Measurements from ENCODE around the gene NLGN4Y.

DNA sequence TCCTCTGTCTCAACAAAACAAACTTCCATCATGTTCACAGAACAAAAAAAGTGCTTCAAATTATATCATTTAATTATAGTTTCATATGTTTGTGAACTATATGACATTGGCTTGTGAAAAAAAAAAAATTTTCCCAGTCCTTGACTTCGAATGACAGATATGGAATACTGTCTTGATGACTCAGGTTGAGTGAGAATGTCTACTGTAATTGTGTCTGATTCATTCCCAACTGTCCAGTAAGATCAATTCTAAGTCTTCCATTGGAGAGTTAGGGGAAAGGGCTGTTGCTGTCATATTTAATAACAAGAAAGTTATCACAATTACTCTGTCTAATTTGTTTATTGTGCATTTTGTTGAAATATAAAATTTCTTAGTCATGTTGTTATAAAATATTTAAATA lies 34.1 kb upstream of the NLGN4Y start:
- TF ChIP-seq, protein P1, sequence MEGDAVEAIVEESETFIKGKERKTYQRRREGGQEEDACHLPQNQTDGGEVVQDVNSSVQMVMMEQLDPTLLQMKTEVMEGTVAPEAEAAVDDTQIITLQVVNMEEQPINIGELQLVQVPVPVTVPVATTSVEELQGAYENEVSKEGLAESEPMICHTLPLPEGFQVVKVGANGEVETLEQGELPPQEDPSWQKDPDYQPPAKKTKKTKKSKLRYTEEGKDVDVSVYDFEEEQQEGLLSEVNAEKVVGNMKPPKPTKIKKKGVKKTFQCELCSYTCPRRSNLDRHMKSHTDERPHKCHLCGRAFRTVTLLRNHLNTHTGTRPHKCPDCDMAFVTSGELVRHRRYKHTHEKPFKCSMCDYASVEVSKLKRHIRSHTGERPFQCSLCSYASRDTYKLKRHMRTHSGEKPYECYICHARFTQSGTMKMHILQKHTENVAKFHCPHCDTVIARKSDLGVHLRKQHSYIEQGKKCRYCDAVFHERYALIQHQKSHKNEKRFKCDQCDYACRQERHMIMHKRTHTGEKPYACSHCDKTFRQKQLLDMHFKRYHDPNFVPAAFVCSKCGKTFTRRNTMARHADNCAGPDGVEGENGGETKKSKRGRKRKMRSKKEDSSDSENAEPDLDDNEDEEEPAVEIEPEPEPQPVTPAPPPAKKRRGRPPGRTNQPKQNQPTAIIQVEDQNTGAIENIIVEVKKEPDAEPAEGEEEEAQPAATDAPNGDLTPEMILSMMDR (IDR thresholded peaks at IDR 0.05): no peak
- TF ChIP-seq POLR2A (IDR thresholded peaks at IDR 0.05) (no peak), EP300 (IDR thresholded peaks at IDR 0.05) (no peak), POLR2AphosphoS5 (IDR thresholded peaks at IDR 0.05) (no peak)
